ENCODE measurements around the gene POLR2E. TPM values are rescaled to one million over a fixed set of nuclear protein-coding genes. Genes with fewer than 3 reads are reported as not detected.

POLR2E gene
- total RNA-seq, 1 donor from 2014 or later, result 267 TPM

GRCh38 chr19:1041272-1041834, 53.8 kb downstream of the POLR2E start:
- no peak for TF ChIP-seq CTCF (IDR thresholded peaks at IDR 0.05; ENCODE audit: insufficient read depth, low read length, poor library complexity, severe bottlenecking)
- H3K27me3 ChIP-seq (ENCODE audit: control insufficient read depth, insufficient read depth, low read length), result no peaks in the 10 kb centered on the region
- H3K36me3 ChIP-seq (ENCODE audit: control insufficient read depth, insufficient read depth, low read length), result peaks cover 1% of the 10 kb centered on the region
- H3K4me3 ChIP-seq (ENCODE audit: low read depth, low read length), result peak overlapping the region; percentile 66
- DNase-seq (ENCODE audit: low read depth), result no peak

- H3K4me3 ChIP-seq (ENCODE audit: low read depth, low read length), result peak overlapping the region; percentile 66
- DNase-seq (ENCODE audit: low read depth), result peak; percentile 61
- H3K36me3 ChIP-seq (ENCODE audit: control insufficient read depth, insufficient read depth, low read length), result peaks cover 4% of the 10 kb centered on the region
- H3K27me3 ChIP-seq (ENCODE audit: control insufficient read depth, insufficient read depth, low read length), result no peaks in the 10 kb centered on the region
- TF ChIP-seq CTCF (IDR thresholded peaks at IDR 0.05; ENCODE audit: insufficient read depth, low read length, poor library complexity, severe bottlenecking), result no peak
Measured at GRCh38 chr19:1040476-1041271, 54.5 kb downstream of the POLR2E start.

- no peaks in the 10 kb centered on the region for H3K27me3 ChIP-seq (ENCODE audit: control insufficient read depth, insufficient read depth, low read length)
- no peak for TF ChIP-seq CTCF (IDR thresholded peaks at IDR 0.05; ENCODE audit: insufficient read depth, low read length, poor library complexity, severe bottlenecking)
- H3K36me3 ChIP-seq (ENCODE audit: control insufficient read depth, insufficient read depth, low read length), result peaks cover 4% of the 10 kb centered on the region
- H3K4me3 ChIP-seq (ENCODE audit: low read depth, low read length), result peak within 1 kb of the TSS; percentile 66
- peak; percentile 85 for DNase-seq (ENCODE audit: low read depth)
Measured at GRCh38 chr19:1039646-1040475, 55.3 kb downstream of the POLR2E start, which contains the start of gene ABCA7. Gene ABCA7, plus strand, starts transcription at chr19:1040107. Its CDS starts 1,255 bp downstream, at chr19:1041362.

GRCh38 chr19:1038978-1039645, 56.1 kb downstream of the POLR2E start:
- TF ChIP-seq CTCF (IDR thresholded peaks at IDR 0.05; ENCODE audit: insufficient read depth, low read length, poor library complexity, severe bottlenecking), result no peak
- Histone ChIP-seq H3K36me3 (ENCODE audit: control insufficient read depth, insufficient read depth, low read length) (peaks cover 4% of the 10 kb centered on the region), H3K27me3 (ENCODE audit: control insufficient read depth, insufficient read depth, low read length) (no peaks in the 10 kb centered on the region), H3K4me3 (ENCODE audit: low read depth, low read length) (no peak overlapping the region)
- DNase-seq (ENCODE audit: low read depth), result no peak

GRCh38 chr19:1037621-1038064, 57.5 kb downstream of the POLR2E start:
- TF ChIP-seq CTCF (IDR thresholded peaks at IDR 0.05; ENCODE audit: insufficient read depth, low read length, poor library complexity, severe bottlenecking), result no peak
- Histone ChIP-seq H3K4me3 (ENCODE audit: low read depth, low read length) (no peak overlapping the region), H3K36me3 (ENCODE audit: control insufficient read depth, insufficient read depth, low read length) (peaks cover 4% of the 10 kb centered on the region), H3K27me3 (ENCODE audit: control insufficient read depth, insufficient read depth, low read length) (no peaks in the 10 kb centered on the region)
- DNase-seq (ENCODE audit: low read depth), result no peak
